BE2C (cell line): Measurements from ENCODE around the gene CFAP97.
"Not testable (repeated sequence)": the region's sequence is repeated elsewhere in the genome, so short reads cannot be mapped to it uniquely, and the experiment has no call there.

ENCODE experiments used
- DNase-seq: peaks from one replicate; pipeline ENCODE4 v3.0.0-alpha.2; 2020
- H3K27me3 ChIP-seq: fragments of 250-450 bp; sonication (Bioruptor Pico); 2 replicates; pipeline ENCODE4 v1.5.1; 2020; ENCODE audit warnings: mild to moderate bottlenecking
- H3K36me3 ChIP-seq: fragments of 250-450 bp; sonication (Bioruptor Pico); 2 replicates; pipeline ENCODE4 v1.5.1; 2020; ENCODE audit warnings: mild to moderate bottlenecking
- H3K4me1 ChIP-seq: fragments of 250-450 bp; sonication (Bioruptor Pico); 2 replicates; pipeline ENCODE4 v1.5.1; 2020
- H3K4me3 ChIP-seq: 2 replicates; pipeline ENCODE4 v1.5.1; 2011; ENCODE audit warnings: low read depth, low read length
- H3K9me3 ChIP-seq: fragments of 250-450 bp; sonication (Bioruptor Pico); 2 replicates; pipeline ENCODE4 v1.5.1; 2020
- TF ChIP-seq, protein P1 (sequence below): IDR thresholded peaks from 2 replicates; pipeline ENCODE4 v1.5.1; 2012; ENCODE audit warnings: mild to moderate bottlenecking, low read depth, low read length

Gene CFAP97

DNA sequence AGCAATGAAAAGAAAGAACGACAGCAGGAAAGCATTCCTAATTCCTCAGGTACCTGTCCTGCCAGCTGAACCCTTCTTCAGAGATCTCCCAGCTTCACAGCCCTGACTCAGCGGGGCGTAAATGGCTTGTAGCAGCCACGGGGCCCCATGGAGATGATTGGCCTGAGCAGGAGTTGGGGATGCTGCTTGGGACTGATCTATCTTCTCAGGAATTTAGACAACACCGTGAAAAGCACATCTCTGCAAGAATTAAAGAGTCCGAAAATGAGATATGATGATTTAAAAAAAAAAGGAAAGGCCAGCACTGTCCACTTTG lies 83.2 kb downstream of the CFAP97 start:
- H3K4me3 ChIP-seq = no peak overlapping the region
- peaks cover 16% of the 10 kb centered on the region for H3K4me1 ChIP-seq
- H3K36me3 ChIP-seq = no peaks in the 10 kb centered on the region
- TF ChIP-seq, protein P1, sequence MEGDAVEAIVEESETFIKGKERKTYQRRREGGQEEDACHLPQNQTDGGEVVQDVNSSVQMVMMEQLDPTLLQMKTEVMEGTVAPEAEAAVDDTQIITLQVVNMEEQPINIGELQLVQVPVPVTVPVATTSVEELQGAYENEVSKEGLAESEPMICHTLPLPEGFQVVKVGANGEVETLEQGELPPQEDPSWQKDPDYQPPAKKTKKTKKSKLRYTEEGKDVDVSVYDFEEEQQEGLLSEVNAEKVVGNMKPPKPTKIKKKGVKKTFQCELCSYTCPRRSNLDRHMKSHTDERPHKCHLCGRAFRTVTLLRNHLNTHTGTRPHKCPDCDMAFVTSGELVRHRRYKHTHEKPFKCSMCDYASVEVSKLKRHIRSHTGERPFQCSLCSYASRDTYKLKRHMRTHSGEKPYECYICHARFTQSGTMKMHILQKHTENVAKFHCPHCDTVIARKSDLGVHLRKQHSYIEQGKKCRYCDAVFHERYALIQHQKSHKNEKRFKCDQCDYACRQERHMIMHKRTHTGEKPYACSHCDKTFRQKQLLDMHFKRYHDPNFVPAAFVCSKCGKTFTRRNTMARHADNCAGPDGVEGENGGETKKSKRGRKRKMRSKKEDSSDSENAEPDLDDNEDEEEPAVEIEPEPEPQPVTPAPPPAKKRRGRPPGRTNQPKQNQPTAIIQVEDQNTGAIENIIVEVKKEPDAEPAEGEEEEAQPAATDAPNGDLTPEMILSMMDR = no peak
- no peaks in the 10 kb centered on the region for H3K9me3 ChIP-seq
- H3K27me3 ChIP-seq = no peaks in the 10 kb centered on the region
- no peak for DNase-seq

DNA sequence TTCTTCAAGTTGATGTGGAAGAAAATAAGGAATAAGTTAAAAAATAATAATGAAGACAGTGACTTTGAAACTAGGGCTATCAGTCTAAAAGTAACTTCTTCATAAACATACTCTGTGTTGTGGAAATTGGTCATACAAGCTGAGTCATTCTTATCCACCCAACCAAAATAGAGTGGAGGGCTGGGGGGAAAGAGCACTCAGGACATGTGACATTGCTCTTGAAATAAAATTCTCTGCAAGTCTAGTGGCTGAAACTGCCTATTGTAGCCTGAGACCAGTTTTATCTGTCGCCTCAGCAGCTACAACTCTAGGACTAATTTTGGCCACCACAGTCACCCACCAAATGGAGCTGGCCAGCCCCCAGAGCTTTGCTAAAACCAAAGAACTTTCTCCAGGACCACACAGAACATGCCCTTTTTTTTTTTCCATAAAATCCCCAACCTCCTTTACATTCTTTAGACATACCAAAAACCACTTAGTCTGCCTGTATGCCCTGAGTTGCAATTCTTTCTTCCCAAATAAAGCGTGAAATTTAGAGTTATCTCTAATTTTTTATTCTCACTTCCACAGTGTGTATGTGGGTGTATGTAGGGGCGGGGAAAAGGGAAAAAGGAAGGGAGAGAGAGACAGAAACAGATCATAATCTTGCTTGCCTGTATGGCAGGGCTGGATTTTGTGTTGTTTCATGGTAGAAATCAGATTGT lies 83.7 kb downstream of the CFAP97 start:
- DNase-seq = no peak
- Histone ChIP-seq H3K4me3 (no peak overlapping the region), H3K36me3 (no peaks in the 10 kb centered on the region), H3K9me3 (no peaks in the 10 kb centered on the region), H3K4me1 (peaks cover 16% of the 10 kb centered on the region), H3K27me3 (no peaks in the 10 kb centered on the region)
- TF ChIP-seq, protein P1 = no peak

- not testable (repeated sequence) for H3K36me3 ChIP-seq, H3K27me3 ChIP-seq, H3K9me3 ChIP-seq, DNase-seq, H3K4me3 ChIP-seq
- peaks cover 16% of the 10 kb centered on the region for H3K4me1 ChIP-seq
Observed at GRCh38 chr4:185119467-185119866, 84.3 kb downstream of the CFAP97 start.

- H3K4me3 ChIP-seq = no peak overlapping the region
- H3K4me1 ChIP-seq = peaks cover 16% of the 10 kb centered on the region
- TF ChIP-seq, protein P1 = no peak
- H3K9me3 ChIP-seq = no peaks in the 10 kb centered on the region
- no peaks in the 10 kb centered on the region for H3K36me3 ChIP-seq
- DNase-seq = no peak
- no peaks in the 10 kb centered on the region for H3K27me3 ChIP-seq
Observed at GRCh38 chr4:185118876-185119275, 84.9 kb downstream of the CFAP97 start.

DNA sequence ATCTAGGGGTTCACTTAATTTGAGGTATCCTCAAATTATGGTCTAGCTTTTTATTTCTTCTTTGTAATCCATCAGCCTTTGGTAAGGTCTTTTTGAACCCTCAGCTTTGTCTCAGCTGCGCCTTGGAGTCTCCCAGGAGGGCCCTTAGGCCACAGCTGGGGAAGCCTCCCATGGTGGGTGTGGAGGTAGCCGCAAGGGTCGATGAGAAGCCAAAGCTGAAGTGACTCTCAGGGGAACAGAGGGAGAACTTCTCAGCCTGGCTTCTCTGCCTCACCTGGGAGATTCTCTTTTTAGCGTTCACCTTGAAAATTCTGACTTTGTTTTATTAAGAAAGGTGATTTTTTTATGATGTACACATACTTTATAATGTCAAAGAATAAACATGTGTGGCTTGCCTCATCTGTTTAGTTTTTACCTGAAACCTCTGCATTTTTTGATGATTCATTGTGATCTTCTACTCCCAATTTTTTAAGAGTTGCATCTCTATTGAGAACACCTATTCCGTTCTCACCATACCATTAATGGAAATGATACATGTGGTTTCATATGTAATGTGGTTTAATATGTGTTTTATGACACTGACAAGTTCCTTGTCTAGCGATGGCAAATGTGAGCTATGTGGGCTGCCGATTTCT lies 86.4 kb downstream of the CFAP97 start:
- DNase-seq = no peak
- Histone ChIP-seq H3K36me3 (no peaks in the 10 kb centered on the region), H3K27me3 (no peaks in the 10 kb centered on the region), H3K4me1 (peaks cover 21% of the 10 kb centered on the region), H3K9me3 (no peaks in the 10 kb centered on the region), H3K4me3 (no peak overlapping the region)
- TF ChIP-seq, protein P1 = no peak

GRCh38 chr4:185115827-185116232 lies 88.0 kb downstream of the CFAP97 start:
- H3K4me1 ChIP-seq = peaks cover 26% of the 10 kb centered on the region
- H3K36me3 ChIP-seq = no peaks in the 10 kb centered on the region
- peak; percentile 91 for DNase-seq
- no peaks in the 10 kb centered on the region for H3K9me3 ChIP-seq
- H3K4me3 ChIP-seq = peak overlapping the region; percentile 30; the same call in 1 of the 2 replicates
- no peaks in the 10 kb centered on the region for H3K27me3 ChIP-seq
- TF ChIP-seq, protein P1 = no peak
